Embryonic facial prominence (tissue), 1 donor: ENCODE results near the gene TAS2R14.

Source experiments
- DNase-seq: peaks from one replicate; pipeline ENCODE4 v3.0.0-alpha.2; 2016; ENCODE audit errors: extremely low spot score

The TAS2R14 gene

DNA sequence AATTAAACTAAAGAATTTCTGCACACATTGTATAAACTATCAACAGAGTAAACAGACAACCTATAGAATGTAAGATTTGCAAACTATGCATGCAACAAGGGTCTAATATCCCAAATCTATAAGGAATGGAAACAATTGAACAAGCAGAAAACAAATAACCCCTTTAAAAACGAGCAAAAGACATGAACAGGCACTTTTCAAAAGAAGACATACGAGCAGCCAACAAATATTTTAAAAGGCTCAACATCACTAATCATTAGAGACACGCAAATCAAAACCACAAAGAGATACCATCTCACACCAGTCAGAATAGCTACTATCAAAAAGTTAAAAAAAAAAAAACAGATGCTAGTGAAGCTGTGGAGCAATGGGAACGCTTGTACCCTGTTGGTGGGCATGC is 34.4 kb downstream of the TAS2R14 start:
- no peak for DNase-seq

- no peak for DNase-seq
Measured at GRCh38 chr12:10901427-10901826, 37.6 kb downstream of the TAS2R14 start.

DNA sequence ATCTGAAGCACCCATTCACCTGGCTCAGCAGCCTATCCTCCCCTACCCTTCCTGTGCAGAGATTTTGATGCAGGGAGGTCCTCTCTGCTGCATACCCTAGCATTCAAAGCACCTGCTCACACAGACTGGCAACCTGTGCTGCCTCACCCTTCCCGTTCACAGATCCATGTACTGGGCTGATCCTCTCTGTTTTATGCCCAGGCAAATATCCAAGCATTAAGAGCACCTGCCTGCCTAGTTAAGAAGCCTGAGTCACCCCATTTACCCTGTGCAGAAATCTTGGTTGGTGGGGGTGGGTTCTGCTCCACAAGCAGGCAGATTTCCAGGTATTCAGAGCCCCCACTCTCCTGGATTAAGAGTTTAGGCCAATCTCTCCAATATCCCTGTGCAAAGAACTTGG is 38.1 kb downstream of the TAS2R14 start:
- DNase-seq = no peak

DNA sequence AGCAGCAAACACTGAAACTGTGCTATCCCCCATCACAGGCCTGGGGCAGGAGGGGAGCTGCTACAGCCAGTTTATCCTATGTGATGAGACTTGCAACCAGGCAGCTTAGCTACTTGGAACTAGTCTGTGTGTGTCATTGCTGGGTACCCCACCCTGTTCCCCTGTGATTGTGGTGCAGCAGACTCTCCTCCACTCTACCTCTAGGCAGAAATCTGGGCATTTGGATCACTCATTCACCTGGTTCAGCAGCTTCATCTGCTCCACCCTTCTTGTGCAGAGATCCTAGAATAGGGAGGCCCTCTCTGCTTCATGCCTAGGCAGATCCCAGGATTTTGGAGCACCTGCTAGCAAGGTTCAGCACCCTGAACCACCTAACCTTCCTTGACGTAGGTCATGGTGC is 38.5 kb downstream of the TAS2R14 start:
- no peak for DNase-seq

DNA sequence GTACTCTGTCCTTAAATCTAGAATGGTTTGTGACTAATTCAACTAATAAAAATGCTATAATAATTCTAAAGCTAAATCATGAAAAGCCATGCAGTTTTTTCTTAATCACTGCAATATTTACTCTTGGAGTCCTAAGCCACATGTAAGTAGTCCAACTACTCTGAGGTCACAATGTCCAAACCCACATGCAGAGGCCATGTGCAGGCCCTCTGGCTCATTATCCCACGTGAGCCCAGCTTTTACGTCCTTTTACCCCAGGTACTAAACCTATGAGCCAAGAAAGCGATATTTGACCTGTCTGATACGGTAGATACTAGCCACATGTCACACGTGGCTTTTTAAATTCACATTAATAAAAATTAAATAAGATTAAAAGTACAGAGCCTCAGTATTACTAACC is 42.2 kb downstream of the TAS2R14 start:
- no peak for DNase-seq

DNA sequence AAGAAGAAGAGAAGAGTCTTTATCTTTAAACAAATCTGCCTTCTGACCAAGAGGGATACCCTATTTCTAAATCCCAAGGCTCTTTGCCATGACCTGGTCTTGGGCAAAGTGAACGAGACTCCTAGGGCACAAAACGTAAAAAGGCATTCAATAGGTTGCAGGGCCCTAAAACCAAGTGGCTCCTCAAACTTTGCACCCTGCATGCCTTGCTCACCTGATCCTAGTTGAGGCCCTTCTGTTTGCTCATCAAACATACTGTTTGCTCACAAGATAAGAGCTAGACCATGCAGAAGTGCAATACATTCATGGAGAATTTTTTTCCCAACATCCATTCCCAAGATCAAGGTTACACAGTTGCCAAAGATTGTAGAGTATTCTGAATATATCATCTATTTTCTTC is 47.1 kb downstream of the TAS2R14 start:
- DNase-seq = no peak

GRCh38 chr12:10889226-10889625 is 49.8 kb downstream of the TAS2R14 start:
- DNase-seq = no peak
